Measurements from ENCODE around the gene BIVM. TPM values are rescaled to one million over a fixed set of nuclear protein-coding genes. Genes with fewer than 3 reads are reported as not detected.

The BIVM gene
- total RNA-seq, 1 donor from 2014 or later: 13.4 TPM

DNA sequence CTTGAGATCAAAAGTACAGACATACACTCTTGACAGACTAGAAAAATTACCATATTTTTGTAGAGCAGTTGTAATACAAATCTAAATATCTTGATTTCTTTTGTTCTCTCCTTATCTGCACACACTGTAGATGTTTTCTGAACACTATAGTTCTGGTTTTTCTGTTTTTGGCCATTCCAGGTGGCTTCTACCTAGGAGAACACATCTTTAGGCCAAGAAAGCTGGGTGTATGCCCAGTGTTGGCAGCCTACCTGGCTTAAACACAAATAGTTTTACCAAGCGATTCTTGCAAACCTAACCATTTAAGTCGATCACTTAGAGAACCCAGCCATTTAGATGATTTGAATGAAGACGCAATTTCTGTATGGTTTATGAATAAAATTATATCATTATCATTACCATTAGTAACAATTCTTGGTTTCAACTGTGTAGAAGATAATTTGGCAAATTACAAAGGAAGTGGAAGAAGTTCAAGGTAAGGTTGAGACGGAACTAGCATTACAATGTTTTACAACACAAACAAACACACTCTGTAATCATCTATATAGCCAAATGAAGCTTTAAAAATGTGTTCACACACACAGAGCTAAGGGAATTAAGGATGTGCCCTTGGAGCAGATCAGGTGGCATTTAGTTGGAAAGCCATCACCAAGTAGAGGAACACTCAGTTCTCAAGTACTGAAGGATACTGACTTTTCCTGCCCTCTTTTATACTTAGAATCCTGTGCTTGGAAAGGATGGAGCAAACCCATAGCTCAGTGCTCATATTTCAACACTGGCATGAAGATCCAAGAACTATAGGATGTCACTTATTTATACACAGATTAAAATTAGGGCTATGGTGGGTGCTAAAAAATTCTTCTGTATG is 83.1 kb downstream of the BIVM start:
- ATAC-seq (no peak), DNase-seq (no peak)
- H3K27me3 ChIP-seq (ENCODE audit: low read depth): no peaks in the 10 kb centered on the region
- H3K4me3 ChIP-seq: no peak overlapping the region
- intact Hi-C loops (cut with DNase I): no loop called here
- H3K4me1 ChIP-seq: no peaks in the 10 kb centered on the region
- TF ChIP-seq, protein P1, sequence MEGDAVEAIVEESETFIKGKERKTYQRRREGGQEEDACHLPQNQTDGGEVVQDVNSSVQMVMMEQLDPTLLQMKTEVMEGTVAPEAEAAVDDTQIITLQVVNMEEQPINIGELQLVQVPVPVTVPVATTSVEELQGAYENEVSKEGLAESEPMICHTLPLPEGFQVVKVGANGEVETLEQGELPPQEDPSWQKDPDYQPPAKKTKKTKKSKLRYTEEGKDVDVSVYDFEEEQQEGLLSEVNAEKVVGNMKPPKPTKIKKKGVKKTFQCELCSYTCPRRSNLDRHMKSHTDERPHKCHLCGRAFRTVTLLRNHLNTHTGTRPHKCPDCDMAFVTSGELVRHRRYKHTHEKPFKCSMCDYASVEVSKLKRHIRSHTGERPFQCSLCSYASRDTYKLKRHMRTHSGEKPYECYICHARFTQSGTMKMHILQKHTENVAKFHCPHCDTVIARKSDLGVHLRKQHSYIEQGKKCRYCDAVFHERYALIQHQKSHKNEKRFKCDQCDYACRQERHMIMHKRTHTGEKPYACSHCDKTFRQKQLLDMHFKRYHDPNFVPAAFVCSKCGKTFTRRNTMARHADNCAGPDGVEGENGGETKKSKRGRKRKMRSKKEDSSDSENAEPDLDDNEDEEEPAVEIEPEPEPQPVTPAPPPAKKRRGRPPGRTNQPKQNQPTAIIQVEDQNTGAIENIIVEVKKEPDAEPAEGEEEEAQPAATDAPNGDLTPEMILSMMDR (IDR thresholded peaks at IDR 0.05): no peak
- no peak overlapping the region for H3K27ac ChIP-seq
- H3K36me3 ChIP-seq: peaks cover 11% of the 10 kb centered on the region
- H3K9me3 ChIP-seq: no peaks in the 10 kb centered on the region

Other genes starting within 250 kb of the BIVM start
- gene TPP2, start 202.1 kb upstream of the BIVM start, total RNA-seq: 41.7 TPM
- not detected for gene METTL21C, start 104.1 kb upstream of the BIVM start, total RNA-seq
- 5.8 TPM for gene TEX30, start 25.3 kb upstream of the BIVM start, total RNA-seq
- 5.9 TPM for gene POGLUT2, start 143 bp upstream of the BIVM start, total RNA-seq
- gene ERCC5, start 46.9 kb downstream of the BIVM start, total RNA-seq: 51.3 TPM